NCI-H345 (cell line): ENCODE measurements around the gene SUPT3H.

Experiments
- DNase-seq: peaks from one replicate; lab custom pipeline; 2025; lab: John Stamatoyannopoulos, UW

The SUPT3H gene

GRCh38 chr6:44788387-44788981 is 589.2 kb downstream of the SUPT3H start:
- no peak for DNase-seq

GRCh38 chr6:44787254-44787834 is 590.4 kb downstream of the SUPT3H start:
- no peak for DNase-seq

- DNase-seq, result no peak
Observed at GRCh38 chr6:44785130-44785529, 592.6 kb downstream of the SUPT3H start.

GRCh38 chr6:44784195-44784594 is 593.5 kb downstream of the SUPT3H start:
- DNase-seq, result no peak

GRCh38 chr6:44782892-44783291 is 594.8 kb downstream of the SUPT3H start:
- DNase-seq, result no peak

GRCh38 chr6:44781912-44782597 is 595.7 kb downstream of the SUPT3H start:
- no peak for DNase-seq

- no peak for DNase-seq
Observed at GRCh38 chr6:44780161-44780560, 597.6 kb downstream of the SUPT3H start.

- no peak for DNase-seq
Observed at GRCh38 chr6:44779130-44779826, 598.5 kb downstream of the SUPT3H start.
